ENCODE results near the gene EPHB4.

DNA sequence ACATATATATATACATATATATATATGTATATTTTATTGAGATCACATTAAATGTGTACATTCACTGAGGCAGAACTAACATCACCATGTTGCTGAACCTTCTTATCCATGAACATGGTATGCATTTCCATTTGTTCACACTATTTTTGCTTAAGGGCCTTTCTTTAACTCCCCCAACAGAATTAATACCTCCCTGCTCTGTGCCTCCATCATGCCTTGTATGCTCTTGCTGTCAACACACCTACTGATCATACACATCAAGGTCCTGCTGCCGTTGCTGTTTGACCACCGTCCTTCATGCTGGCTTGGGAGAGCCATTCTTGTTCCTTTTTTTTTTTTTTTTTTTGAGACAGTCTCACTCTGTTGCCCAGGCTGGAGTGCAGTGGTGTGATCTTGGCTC lies 43.5 kb downstream of the EPHB4 start:
- TF ChIP-seq, protein P1, sequence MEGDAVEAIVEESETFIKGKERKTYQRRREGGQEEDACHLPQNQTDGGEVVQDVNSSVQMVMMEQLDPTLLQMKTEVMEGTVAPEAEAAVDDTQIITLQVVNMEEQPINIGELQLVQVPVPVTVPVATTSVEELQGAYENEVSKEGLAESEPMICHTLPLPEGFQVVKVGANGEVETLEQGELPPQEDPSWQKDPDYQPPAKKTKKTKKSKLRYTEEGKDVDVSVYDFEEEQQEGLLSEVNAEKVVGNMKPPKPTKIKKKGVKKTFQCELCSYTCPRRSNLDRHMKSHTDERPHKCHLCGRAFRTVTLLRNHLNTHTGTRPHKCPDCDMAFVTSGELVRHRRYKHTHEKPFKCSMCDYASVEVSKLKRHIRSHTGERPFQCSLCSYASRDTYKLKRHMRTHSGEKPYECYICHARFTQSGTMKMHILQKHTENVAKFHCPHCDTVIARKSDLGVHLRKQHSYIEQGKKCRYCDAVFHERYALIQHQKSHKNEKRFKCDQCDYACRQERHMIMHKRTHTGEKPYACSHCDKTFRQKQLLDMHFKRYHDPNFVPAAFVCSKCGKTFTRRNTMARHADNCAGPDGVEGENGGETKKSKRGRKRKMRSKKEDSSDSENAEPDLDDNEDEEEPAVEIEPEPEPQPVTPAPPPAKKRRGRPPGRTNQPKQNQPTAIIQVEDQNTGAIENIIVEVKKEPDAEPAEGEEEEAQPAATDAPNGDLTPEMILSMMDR (IDR thresholded peaks at IDR 0.05) = no peak
- TF ChIP-seq POLR2A (IDR thresholded peaks at IDR 0.05) = no peak

Data from uterus (tissue), 2 donors.